HG02870 (cell line): ENCODE data around the gene ALK.
A peak's percentile ranks its signal among the peaks of the same experiment; 100 is the strongest.

ENCODE experiments used
- ATAC-seq: cut with Tn5 transposase; IDR thresholded peaks from one replicate; pipeline ENCODE4 v1.9.1; 2021; ENCODE audit warnings: mild to moderate bottlenecking, moderate library complexity; ENCODE audit not compliant: unreplicated experiment

The ALK gene

GRCh38 chr2:29345236-29345635 is 576.1 kb downstream of the ALK start:
- ATAC-seq, result no peak

DNA sequence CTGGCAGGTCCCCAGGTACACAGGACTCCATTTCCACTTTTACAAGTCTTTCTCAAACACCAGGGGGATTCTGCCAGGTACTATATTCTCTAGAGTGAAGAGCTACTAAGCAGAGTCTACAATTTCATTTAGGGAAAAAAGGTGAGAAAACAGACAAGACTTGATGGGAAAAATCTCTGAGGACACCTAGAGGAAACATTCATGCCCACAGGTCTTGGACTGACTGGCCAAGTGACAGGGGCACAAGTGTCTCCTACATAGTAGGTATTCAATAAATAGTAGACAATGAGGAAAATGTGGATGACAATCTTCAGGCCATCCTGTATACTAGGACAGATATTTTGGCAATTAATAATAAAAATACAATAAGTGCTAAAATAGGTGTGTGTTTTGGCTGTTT is 577.6 kb downstream of the ALK start:
- ATAC-seq, result no peak

- no peak for ATAC-seq
These were observed 584.8 kb downstream of the ALK start for GRCh38 chr2:29336341-29337241.

- ATAC-seq, result no peak
These were observed 586.0 kb downstream of the ALK start for GRCh38 chr2:29335396-29335795.

DNA sequence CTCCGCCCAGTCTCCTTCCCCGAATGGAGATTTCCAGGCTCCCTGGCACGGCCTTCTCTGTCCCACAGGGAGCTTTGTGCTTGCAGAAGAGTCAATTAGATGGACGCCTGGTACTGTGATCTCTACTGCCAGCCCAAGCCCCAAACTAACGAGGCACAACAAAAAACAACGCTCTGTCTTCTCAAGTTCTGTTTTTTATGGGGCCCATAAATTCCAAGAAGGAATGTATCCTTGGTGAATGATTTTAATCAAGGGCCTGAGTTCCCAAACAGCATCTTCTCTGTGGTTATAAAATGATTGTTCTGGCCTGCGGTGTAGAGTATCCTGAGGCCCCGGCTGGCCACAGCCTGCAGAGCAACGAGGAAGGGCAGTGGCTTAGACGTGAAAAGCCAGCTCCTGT is 586.7 kb downstream of the ALK start:
- no peak for ATAC-seq

GRCh38 chr2:29332540-29332939 is 588.8 kb downstream of the ALK start:
- ATAC-seq, result no peak

DNA sequence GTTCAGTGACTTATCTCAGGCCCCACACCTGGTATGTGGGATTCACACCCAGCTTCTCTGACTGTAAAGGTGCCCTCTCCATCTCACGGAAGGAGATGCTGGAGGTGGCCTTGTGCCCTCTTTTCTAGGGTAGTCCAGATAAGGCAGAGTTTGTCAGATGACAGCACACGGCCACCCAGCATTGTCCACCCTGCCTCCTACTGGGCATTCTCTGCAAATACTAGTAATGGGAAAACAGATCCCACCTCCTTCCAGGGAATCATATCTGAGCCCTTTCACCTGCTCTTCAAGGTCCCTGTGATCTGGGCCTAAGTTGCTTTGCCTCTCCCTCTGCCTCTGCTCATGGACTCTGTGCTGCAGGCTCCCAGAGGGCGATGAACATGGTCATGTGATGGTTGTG is 591.5 kb downstream of the ALK start:
- ATAC-seq, result no peak

GRCh38 chr2:29326926-29327325 is 594.5 kb downstream of the ALK start:
- ATAC-seq, result no peak

GRCh38 chr2:29325544-29325943 is 595.8 kb downstream of the ALK start:
- ATAC-seq, result no peak

DNA sequence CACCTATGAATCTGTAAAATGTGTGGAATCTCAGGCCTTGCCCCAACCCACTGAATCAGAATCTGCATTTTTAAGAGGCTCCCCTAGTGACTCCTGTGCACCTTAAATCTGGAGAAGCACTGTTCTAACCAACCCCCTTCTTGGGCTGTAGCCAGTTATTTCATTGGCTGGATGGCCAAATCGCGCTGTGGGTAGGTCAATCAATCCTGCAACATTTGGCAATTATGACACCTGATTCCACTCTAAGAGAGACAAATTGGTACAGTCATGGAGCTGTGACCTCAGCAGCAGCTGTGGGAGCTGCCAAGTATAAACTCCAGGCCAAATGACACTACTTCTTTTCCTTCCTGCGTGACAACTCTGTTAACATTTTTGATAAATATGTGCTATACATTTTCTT is 597.4 kb downstream of the ALK start:
- ATAC-seq, result no peak

- ATAC-seq, result no peak
These were observed 598.1 kb downstream of the ALK start for GRCh38 chr2:29323301-29323700.

- no peak for ATAC-seq
These were observed 599.4 kb downstream of the ALK start for GRCh38 chr2:29322011-29322410.

GRCh38 chr2:29317801-29318485 is 603.4 kb downstream of the ALK start:
- no peak for ATAC-seq

- peak; percentile 47 for ATAC-seq
These were observed 604.3 kb downstream of the ALK start for GRCh38 chr2:29317077-29317517.

DNA sequence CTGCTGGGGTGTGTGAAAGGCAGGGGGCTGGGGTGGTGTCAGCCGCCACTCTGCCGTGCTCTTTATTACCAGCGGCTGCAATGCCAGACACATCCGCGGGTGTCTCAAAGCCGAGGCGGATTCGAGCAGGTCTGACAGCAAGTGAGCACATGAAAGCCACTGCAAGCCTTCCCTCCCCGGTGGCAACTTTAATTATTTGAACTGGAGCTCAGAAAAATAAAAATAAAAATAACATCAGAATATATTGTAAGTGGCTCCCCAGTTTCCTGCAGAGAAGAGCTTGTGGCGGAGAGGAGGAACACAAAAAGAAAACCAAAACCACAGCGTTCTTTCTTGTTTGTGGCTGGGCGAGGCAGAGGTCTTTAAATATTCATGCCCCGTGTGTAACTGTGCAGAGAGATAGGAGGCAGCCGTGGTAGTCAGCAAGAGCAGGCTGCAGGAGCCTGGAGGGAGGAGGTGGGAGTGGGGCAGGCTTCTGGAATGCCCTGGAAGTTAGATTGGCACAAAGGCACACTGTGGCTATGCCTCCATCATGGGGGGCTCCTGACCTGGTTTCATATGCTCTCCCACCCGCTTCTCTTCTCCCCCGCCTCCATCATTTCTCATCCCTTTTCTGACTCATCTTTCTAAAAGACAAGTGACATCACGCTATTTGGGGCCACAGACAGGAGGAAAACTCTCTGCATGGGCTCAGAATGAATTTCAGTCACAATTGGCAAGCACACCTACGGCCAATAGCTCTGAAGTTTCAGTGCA is 606.4 kb downstream of the ALK start:
- ATAC-seq, result peak; percentile 71

- no peak for ATAC-seq
These were observed 609.9 kb downstream of the ALK start for GRCh38 chr2:29311458-29311857.

DNA sequence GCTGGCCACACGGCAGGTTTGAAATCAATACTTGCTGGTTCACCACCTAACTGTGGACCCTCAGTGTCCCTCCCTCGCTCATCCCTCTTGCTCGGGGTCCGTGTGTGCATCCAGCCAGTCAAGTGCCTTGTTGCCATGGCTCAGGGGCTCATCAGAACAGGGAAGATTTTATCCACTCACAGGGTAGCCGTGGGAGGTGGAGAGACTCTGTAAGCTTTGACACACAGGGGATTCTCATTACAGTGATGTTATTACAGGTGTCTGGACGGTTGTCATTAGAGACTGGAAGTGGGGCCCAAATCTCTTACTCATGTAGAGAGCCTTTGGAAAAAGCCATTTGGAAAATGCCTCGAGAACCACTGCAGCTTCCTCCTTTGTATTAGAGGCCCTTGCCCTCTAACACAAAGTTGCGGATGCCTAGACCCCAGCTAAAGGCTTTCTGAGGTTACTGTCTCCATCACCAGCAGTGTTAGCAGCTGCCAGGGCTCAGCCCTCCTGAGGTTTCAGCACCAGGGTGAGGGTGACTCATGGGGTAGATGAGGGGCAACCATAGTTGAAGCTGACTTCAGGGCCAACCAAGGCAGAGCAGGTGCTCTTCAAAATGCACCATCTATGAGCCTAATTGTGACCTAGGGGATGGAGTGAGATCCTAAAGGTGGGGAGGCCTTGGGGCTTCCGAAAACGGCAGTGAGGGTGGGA is 610.6 kb downstream of the ALK start:
- ATAC-seq, result no peak

- ATAC-seq, result peak; percentile 77
These were observed 612.0 kb downstream of the ALK start for GRCh38 chr2:29309090-29310029.

DNA sequence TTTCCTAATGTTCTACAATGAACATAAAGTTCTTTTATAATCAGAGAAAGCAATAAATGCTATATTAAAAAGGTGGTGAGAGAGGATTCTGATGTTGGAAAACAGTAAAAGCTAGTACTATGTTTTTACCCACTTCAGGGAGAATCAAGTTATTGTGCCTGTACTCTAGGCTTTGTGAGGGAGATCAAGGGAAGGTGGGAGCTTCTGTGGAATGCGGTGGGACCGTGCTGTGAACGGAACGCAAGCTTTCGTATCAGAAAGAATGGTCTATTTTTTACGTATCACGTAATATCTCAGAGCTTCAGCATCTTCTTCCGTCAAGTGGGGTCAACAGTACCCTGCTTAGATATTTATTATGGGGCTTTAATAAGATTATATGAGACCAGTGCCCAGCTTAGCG is 613.0 kb downstream of the ALK start:
- ATAC-seq, result no peak

GRCh38 chr2:29307519-29307918 is 613.9 kb downstream of the ALK start:
- no peak for ATAC-seq
